NCI-H345 treated with DMSO at 0.1 percent for 48 hours (cell line): Measurements from ENCODE around the gene KNDC1.

Experiments used
- DNase-seq: peaks from one replicate; lab custom pipeline; 2025; ENCODE audit not compliant: unreplicated experiment; lab: John Stamatoyannopoulos, UW

Gene KNDC1

DNA sequence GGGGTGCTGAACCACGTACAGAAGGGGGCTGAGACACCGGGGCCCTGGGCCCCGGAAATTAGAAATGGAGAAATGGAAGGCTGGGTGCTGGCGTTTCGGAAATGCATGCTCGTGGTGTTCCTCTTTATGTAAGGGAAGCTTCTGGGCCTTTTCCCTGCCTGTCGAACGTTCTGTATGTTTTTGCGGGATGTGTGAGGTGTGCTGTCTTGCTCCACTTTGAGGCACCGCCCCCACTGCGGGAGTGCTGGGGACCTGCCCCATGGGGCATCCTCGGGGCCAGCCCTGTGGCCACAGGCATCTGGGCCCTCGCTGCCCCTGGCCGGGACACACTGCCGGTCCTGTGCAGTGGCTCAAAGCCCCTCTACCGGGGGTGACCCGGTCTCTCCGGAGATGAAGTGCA is 75.9 kb downstream of the KNDC1 start:
- DNase-seq, result no peak

DNA sequence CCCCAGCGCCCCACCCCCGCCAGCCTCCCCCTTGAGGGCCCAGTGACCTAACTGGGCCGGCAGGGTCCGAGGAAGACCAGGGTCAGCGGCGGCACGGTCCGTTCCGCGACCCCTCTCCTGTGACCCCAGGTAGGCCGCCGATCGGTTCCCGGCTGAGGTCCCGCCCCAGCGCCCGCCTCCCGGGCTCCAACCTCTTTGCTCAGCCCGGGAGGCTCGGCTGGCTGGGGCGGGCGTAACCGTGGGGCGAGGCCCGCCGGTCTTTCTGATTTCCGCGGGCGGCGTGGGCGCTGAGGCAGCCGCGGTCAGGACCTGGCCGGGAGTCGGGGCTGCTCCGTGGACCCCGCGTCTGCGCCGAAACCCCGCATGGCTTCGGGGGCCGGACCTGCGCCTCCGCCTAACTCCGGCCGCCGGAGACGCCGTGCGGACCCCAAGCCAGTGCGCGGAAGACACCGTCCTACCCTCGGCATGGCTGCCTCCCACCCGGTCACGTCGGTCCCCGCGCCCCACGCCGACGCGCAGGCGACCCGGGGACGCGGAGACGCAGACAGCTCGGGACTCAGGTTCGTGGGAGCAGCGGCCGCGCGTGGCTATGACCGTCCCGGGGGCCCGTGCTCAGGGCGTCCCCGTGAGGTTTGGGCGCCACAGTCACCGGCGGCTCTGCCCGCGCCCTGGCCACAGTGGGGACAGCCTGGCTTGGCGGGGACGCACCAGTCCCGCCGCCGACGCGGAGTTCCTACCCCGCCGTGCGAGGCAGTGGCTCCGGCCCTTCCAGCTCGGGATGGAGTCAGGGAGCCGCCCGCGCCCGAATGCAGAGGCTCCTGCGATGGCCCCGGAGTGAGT is 76.6 kb downstream of the KNDC1 start:
- no peak for DNase-seq

DNA sequence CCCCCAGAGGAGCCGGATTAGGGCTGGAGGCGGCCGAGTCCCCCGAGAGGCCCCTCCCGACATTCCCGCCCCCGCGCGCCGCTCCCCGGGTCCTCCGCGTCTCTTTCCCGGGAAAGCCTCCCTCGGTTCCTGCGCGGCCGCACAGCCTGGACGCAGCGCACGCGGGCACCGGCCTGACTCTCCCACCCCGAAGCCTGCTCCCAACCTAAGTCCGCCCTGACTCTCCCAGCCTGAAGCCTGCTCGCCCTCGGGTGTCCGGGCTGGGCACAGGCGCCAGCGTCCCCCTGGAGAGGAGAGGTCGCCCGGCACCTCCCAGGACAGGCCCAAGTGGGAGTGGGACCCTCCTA is 77.2 kb downstream of the KNDC1 start:
- DNase-seq, result no peak

DNA sequence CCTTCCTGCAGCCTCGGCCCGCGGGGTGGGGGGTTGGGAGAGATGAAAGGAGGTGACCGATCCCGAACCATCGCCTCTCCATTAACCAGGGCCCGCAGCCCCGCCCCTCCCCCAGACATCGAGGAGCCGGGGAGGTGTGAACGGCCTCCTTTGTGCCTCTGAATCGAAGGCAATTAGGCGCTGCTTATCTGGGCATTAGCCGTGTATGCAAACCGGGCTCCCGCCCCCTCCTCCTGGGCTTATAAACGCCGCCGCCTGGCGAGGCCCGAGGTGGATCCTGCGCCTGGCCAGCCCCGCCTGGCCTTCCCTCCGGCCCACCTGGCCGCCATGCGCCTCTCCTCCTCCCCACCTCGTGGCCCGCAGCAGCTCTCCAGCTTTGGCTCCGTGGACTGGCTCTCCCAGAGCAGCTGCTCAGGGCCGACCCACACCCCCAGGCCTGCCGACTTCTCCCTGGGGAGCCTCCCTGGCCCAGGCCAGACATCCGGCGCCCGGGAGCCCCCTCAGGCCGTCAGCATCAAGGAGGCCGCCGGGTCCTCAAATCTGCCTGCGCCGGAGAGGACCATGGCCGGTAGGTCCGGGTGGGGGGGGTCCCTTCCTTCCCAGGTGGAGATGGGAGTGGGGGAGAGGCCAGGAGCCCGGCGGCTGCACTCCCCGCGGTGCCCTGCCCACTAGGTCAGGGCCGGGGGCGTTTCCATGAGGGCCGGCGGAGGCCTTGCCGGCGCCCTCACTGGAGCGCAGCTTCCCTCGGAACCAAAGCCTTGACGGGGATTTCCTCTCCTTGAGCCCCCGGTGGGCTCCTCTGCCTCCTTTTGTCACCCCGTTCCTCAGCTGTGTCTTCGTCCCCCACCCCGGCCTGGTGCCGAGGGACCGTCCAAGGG is 77.8 kb downstream of the KNDC1 start, which contains the start of gene VENTX:
Gene VENTX (plus strand): TSS at position 268 of the 878 bp plus-strand sequence. CDS start 60 bp downstream, at position 328.
- no peak for DNase-seq

DNA sequence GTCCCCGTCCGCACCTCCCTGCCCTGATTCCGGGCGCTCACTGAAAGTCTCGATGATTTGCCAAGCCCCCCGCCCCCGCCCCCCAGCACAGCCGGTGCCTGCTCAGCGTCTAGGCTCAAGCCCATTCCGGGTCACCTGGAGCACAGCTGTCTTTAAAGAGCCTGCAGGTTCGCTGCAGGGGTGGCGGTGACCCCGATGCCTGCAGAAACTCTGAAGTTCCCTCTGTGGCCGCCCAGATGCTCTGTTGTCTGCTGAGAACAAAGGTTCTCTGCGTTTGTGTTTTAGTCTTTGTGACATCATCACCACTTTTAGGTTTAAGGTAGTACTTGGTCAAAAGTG is 78.4 kb downstream of the KNDC1 start:
- DNase-seq, result no peak

DNA sequence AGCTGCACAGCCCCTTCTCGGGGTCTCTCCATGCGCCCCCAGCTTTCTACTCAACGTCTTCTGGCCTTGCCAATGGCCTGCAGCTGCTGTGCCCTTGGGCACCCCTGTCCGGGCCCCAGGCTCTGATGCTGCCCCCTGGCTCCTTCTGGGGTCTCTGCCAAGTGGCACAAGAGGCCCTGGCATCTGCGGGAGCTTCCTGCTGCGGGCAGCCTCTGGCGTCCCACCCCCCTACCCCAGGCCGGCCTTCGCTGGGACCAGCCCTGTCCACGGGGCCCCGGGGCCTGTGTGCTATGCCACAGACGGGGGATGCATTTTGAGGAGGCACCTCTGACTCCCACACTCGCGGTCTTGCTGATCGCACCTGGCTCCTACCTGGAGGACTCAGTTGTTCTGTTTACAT is 80.0 kb downstream of the KNDC1 start:
- no peak for DNase-seq

DNA sequence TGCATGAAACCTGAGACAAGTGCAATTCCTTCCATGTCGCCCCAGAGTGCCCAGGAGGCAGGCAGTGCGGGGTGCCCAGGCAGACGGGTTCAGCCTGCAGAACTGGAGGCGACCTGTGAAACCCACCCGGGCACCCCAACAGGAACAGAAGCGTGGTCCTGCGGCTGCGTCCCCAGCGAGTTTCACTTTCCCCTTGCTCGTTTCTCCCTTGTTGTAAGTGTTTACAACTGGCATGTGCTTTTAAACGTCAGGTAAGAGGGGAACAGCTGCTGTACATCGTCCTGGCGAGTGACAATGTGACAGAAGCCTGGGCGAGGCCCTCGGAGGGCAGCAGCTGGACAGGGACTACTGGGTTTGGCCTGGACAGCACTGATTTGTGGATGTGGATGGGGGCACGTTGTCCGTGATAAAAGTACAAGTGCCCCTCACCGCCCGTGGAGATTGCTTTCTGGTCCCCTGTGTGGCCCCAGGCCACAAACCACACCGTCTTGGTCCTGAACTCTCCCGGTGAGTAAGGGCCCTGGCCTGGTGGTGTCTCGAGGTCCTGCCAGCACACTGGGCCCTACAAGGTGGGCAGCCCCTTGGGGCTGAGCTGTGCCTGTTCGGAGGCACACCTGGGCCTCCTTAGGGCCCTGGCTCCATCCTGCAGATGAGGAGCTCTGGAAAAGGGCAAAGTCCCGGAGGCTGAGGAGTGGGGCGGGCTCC is 81.6 kb downstream of the KNDC1 start:
- DNase-seq, result no peak

DNA sequence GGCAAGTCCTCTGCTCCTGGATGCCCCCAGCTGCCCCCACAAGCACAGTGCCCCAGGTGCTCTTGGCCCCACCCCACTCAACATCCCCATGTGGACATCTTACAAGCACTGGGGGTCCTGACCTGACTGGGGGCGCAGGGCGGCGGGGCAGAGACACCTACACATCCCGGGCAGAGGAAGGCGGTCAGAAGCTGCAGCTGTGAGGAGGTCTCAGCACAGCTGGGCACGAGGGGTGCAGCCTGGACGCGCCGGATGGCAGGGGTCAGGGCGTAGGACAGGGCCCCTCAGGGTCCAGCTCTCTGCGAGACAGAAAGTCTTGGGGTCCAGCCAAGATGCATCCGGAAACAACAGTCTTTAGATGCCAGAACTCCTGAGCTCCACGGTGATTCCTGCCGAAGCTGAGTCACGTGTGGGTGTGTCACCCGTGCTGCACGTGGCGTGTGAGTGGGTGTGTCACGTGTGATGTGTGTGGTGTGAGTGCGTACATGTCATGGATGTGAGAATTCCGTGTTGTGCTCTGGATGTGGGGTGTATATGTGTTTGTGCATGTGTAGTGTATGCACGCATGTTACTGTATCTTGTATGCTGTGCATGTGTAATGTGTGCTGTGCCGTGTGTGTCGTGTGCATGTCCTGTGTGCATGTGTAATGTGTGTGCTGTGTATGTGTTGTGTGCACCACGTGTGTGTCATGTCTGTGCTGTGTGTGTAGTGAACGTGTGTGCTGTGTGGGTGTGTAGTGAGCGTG is 82.8 kb downstream of the KNDC1 start:
- DNase-seq, result no peak

DNA sequence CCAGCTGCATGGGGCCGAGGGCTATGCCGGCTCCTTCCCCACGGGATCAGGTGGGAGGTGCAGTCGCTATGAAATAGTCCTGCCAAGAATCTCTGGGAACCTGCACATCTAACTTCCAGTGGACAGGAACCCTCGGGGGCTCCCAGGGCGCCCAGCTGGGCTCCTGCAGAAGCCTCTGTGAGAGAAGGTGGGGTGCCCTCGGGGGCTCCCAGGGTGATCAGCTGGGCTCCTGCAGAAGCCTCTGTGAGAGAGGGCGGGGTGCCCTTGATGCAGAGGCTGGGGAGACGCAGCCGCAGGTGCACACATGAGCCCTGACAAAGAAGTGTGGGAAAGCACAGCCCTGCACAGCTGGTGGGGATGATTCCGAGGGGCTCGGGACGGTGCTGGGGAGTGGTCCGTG is 83.6 kb downstream of the KNDC1 start:
- no peak for DNase-seq

DNA sequence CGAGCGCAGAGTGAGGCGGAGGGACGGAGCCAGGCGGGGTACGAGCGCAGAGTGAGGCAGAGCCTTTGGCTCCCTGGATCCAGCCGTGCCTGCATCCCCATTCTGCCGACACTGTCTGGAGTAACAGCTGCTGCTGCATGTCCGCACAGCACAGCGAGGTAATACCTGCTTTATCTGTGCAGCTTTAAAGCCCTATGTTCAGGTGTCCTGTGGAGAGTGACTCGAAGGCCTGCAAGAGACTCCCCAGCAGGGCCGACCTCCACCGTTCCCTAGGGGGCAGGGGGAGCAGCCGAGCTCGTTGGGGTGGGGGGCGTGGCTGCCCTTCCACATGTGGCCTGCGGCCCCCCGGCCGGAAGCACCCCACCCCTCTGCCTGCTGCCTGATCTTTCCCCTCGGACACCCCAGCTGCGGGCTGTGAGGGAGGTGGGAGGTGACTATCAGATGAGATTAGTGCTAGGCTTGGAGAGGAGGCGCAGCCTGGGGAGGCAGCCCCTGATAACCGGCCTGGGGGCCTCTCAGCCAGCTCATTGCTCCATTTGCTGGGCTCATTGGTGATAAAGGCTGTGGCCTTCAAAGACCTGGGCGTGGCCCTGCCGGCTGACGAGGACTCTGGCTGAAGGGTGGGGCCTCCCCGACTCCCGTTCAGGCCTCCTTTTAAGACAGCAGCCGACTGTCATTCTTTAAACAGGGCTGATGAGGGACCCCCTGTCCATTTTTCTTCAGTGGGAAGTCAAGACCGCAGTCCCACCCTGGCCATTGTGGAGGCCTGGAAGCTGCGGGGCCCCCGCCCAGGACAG is 85.6 kb downstream of the KNDC1 start:
- DNase-seq, result no peak

DNA sequence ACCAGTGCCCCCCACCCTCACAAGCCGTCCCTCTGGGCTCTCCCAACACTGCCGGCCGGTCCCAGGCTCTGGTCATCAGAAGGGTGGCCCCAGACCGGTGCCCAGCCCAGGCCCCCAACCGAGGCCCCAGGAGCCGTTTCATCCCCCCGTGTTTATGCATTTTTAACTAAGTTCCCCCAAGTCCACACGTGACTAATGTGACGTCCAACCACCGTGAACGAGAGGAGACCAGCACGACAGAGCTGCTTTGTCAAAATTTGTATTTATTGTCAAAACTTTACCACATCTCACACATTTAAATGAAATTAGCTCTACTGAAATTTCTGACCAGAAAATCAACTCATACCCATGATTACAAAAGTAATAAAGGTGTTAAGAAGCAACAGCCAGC is 86.2 kb downstream of the KNDC1 start:
- no peak for DNase-seq

DNA sequence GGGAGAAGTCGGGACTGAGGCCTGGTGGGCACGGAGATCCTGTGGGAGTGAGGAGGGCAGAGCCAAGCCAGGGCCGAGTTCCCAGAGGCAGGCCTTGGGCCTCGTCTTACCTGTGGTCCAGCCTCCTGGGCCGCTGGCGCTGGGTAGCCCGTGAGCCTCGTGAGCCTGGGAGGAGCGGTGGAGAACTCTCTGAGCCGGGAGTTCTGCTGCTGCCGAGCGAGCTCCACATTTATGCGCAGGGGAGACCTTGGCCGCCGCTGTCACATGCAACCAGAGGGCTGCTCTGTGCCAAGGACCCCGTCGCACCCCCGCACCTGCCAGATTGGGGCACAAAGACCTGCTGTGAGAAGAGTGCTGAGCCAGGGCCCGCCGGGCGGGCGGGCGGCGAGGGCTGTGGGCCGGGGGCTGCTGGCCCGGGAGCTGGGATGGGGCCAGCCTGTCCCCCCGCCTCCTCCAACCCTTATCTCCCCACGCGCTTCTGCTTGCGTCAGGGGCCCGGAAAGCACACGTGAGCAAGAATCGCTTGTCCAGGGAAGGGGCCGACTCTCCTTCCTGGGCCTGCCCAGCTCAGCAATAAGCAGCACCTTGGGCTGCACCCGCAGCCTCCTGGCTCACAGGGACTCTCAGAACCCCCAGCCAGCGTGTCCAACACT is 87.8 kb downstream of the KNDC1 start:
- no peak for DNase-seq

DNA sequence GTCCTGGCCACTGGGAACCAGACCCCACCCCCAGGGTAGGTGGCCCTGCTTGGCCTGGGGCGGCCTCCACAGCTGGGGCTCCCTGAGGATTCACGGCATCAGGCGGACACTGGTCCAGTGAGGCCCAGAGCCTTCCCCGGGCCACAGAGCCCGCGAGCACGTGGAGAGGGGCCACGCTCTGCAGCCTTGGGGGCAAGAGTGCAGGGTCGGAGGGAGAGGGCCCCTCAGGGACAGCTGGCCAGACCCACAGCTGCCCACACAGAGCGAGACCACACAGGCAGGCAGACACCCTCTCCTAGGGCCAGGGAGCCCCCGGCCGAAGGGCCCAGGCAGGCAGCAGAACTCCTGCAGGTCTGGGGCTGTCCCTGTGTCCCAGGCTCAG is 88.3 kb downstream of the KNDC1 start:
- DNase-seq, result no peak

DNA sequence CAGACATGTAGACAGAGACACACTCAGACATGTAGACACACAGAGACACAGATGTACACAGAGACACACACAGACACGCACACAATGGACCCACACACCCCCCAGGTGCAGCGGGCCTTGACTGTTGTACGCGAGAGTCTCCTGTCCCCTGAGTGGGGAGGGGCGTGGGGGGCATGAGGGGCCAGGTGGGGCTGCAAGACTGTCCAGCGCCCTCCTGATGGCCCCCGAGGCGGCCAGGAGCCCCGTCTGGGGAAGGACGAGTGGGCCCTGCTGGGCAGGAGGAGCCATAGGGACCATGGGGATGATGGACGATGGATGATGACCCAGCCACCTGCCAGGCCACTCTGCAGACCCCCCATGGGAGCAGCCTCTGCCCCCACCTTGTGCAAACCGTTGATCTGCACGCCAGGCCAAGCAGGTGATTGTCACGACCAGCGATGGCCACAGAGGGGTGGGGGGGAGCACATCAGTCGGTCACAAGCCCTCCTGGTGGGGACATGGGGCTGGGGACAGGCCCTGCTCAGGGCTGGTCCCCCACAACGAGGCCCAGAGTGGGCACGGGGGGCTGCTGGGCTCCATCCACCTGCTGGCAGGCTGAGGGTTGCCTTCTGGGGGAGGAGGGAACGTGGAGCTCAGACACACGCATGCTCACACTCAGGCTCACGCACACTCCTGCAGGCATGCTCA is 89.2 kb downstream of the KNDC1 start:
- no peak for DNase-seq

DNA sequence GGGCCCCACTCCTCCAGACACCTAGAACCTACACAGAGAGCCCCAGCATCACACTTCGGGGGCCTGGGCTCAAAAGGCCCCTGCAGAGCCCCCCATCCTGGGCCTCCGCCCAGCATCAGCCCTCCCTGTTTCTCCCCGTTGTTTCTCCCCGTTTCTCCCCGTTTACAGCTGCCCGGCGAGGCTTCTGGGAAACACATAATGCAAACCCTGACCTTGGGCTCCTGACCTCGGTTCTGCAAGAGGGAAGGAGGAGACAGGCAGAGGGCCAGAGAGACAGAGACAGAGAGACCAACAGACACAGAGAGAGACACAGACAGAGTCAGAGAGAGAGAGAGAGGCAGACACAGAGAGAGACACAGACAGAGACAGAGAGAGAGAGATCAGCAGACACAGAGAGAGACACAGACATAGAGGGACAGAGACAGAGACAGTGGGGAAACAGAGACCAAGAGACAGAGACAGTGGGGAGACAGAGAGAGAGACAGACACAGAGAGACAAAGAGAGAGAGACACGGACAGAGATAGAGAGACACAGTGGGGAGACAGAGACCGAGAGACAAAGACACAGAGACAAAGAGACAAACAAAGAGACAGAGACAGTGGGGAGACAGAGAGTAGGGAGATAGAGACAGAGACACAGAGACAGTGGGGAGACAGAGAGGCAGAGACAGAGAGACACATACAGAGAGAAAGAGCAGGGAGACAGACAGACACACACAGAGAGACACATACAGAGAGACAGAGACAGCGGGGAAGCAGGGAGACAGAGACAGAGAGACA is 90.1 kb downstream of the KNDC1 start:
- no peak for DNase-seq

DNA sequence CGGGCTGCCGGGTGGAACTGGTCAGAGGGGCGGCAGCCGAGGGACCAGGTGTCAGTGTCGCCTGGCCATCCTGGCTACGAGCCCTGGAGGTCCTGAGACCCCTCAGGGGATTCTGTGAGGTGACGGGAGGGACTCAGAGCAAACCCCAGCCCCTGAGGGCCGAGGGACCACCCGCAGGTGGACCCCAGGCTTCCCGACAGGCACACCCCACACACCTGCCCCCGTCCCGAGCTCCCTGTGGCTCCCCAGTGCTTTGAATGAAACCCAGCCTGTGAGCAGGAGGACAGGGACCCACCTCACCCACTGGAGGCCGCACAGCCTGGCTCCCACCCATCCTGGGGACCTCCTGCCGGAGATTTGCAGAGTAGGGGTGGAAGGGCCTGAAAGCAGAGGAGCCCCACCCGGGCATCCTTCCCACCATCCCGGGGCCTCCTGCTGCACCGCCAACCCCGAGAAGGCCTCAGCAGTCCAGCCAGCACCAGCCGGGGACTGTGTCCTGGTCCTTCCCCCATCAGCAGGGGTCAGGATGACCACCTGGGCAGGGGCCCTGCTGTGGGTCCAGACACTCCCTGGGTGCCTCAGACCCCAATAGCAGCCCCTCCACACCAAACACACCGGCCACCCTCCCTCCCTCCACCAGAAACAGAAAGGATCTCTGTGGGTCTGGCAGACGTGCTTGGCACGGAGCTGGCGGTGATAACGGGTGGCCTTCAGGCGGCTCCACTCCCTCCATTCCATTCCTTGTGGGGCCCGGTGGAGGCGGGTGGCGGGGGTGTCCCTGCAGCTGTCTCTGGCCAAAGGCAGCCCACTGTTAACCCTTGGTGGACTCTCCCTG is 91.6 kb downstream of the KNDC1 start:
- DNase-seq, result no peak

DNA sequence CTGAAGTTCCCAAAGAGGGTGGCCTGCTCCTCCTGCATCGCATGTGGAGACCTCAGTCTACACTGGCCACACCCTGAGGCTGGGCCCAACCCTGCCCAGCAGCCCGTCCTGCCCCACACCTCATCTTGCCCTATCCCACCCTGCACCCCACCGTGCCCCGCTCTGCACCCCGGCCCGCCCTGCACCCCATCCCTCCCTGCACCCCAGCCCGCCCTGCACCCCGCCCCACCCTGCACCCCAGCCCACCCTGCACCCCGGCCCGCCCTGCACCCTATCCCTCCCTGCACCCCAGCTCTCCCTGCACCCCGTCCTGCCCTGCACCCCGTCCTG is 92.2 kb downstream of the KNDC1 start:
- no peak for DNase-seq
